GM12865 (cell line): ENCODE results near the gene MAD2L1.
"Not testable (repeated sequence)": the region's sequence is repeated elsewhere in the genome, so short reads cannot be mapped to it uniquely, and the experiment has no call there.

Source experiments
- DNase-seq: peaks from one replicate; pipeline ENCODE4 v3.0.0; 2010; ENCODE audit warnings: low read depth
- H3K4me3 ChIP-seq: 2 replicates; pipeline ENCODE4 v1.5.1; 2011; ENCODE audit warnings: mild to moderate bottlenecking, low read depth, low read length, control low read depth
- TF ChIP-seq, protein P1 (sequence below): IDR thresholded peaks from 2 replicates; pipeline ENCODE4 v1.5.1; 2011; ENCODE audit warnings: low read length, control low read depth, low read depth, inconsistent platforms; ENCODE audit not compliant: insufficient read depth; ENCODE audit errors: missing control alignments

The MAD2L1 gene

GRCh38 chr4:120066517-120067340 lies at the start of gene MAD2L1:
Gene MAD2L1 (minus strand): TSS chr4:120066848. CDS start chr4:120066734, 114 bp downstream.
- TF ChIP-seq, protein P1, sequence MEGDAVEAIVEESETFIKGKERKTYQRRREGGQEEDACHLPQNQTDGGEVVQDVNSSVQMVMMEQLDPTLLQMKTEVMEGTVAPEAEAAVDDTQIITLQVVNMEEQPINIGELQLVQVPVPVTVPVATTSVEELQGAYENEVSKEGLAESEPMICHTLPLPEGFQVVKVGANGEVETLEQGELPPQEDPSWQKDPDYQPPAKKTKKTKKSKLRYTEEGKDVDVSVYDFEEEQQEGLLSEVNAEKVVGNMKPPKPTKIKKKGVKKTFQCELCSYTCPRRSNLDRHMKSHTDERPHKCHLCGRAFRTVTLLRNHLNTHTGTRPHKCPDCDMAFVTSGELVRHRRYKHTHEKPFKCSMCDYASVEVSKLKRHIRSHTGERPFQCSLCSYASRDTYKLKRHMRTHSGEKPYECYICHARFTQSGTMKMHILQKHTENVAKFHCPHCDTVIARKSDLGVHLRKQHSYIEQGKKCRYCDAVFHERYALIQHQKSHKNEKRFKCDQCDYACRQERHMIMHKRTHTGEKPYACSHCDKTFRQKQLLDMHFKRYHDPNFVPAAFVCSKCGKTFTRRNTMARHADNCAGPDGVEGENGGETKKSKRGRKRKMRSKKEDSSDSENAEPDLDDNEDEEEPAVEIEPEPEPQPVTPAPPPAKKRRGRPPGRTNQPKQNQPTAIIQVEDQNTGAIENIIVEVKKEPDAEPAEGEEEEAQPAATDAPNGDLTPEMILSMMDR = no peak
- peak; percentile 99 for DNase-seq
- H3K4me3 ChIP-seq = peak within 1 kb of the TSS; percentile 87

GRCh38 chr4:120111745-120112144 lies 45.1 kb upstream of the MAD2L1 start:
- TF ChIP-seq, protein P1 = no peak
- no peak overlapping the region for H3K4me3 ChIP-seq
- DNase-seq = no peak

DNA sequence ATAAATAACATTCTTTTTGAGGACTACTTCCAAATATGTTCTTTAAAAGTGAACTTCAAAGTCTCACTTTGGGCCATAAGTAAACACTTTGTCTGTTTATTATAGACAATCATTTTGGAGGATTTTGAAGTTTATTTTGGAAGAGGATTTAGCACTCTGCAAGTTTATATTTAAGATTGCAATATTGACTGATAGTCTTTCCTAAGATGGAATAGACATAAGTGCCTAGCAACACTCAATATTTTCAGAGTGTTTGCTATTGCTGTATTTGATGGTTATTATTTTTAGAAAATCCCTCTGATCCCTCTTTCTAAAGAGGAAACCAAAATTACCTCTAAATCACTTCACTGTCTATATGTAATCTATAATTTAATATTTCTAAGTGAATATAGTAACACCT lies 42.8 kb upstream of the MAD2L1 start:
- TF ChIP-seq, protein P1 = no peak
- DNase-seq = no peak
- H3K4me3 ChIP-seq = no peak overlapping the region

DNA sequence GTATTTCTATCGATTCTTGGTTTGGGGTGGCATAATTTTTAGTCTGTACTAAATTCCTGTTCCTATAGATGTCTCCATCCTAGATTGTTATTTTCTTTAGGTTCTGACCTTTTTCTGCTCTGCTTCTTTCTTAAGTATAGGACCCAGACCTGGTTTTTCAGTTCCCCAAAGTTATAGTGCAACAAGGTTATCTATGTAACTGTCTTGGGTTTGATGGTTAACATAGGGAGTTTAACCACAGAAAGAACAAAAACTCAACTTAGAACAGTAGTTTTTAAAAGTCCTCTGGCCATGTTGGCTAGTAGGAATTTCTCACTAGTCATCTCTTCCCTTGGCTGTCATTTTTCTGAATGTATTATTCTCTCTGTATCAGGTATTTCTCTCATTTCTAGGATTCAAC lies 38.8 kb upstream of the MAD2L1 start:
- H3K4me3 ChIP-seq = no peak overlapping the region
- DNase-seq = peak; percentile 22
- TF ChIP-seq, protein P1 = no peak

DNA sequence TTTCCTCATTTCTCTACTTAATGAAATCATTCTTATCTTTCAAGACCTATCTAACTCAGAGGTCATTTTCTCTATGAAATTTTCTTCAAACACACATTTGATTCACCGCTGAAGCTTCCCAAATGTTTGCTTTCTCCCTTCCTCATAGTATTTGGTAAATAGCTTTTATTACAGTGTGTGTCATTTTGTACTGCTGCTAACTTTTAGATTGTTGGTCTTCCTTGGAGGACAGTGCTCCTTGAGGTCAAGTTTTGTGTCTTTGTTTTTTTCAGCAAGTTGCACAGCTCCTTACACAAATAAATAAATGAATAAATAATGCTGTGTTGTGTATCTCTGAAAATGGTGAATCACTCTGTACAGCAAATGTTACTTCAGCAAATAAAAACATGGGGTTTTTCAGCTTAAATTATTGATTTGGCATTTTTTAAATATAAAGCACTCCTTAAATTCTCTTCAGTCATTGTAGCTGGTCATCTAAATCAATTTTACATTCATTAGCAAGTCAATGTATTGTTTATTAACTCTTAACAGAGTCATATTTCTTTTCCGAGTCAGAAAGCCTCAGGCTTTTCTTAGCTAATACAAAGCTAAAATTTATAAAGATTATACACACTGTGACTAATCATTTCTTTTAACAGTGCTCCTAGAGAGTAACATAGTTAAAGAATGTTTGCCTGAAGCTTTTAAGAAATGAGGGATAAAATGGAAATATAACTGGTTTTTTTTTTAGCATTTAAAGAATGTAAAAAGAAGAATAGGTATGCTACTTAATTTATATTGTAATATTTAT lies 30.1 kb upstream of the MAD2L1 start:
- no peak overlapping the region for H3K4me3 ChIP-seq
- DNase-seq = no peak
- TF ChIP-seq, protein P1 = no peak

- H3K4me3 ChIP-seq = no peak overlapping the region
- TF ChIP-seq, protein P1 = no peak
- no peak for DNase-seq
Observed at GRCh38 chr4:120088507-120088906, 21.9 kb upstream of the MAD2L1 start.

GRCh38 chr4:120088066-120088465 lies 21.4 kb upstream of the MAD2L1 start:
- DNase-seq, H3K4me3 ChIP-seq: not testable (repeated sequence)
